ENCODE data around the gene ATP5F1A. TPM values are rescaled to one million over a fixed set of nuclear protein-coding genes. Genes with fewer than 3 reads are reported as not detected.

Gene ATP5F1A
- polyA plus RNA-seq, 1 donor (not counting 4 experiments of a cell fraction or from before 2014, with no cell fraction given): 512 TPM

GRCh38 chr18:46040747-46041104, 57.4 kb downstream of the ATP5F1A start:
- H3K27me3 ChIP-seq (ENCODE audit: control insufficient read depth, extremely low read depth, insufficient read depth, low read length): no peaks in the 10 kb centered on the region
- peaks cover 20% of the 10 kb centered on the region for H3K4me1 ChIP-seq (ENCODE audit: control insufficient read depth, extremely low read depth, insufficient read depth, low read length)
- no peak for FAIRE-seq
- no peaks in the 10 kb centered on the region for H3K9me3 ChIP-seq (ENCODE audit: control insufficient read depth, low read depth, low read length)
- H3K9me1 ChIP-seq (ENCODE audit: control insufficient read depth, extremely low read depth, insufficient read depth, low read length): no peaks in the 10 kb centered on the region
- DNase-seq (ENCODE audit: low read depth, low spot score): no peak
- TF ChIP-seq EZH2 (IDR thresholded peaks at IDR 0.05; ENCODE audit: low read length) (no peak), CTCF (optimal IDR thresholded peaks at IDR 0.05 in 1 of 3, IDR thresholded peaks at IDR 0.05 in 1 of 3, conservative IDR thresholded peaks at IDR 0.05 in 1 of 3; ENCODE audit: extremely low read depth in 1 of 3, insufficient read depth in 2 of 3, low read length in 3 of 3) (no peak)
- H3K4me3 ChIP-seq (ENCODE audit: control insufficient read depth in 2 of 3, extremely low read depth in 1 of 3, insufficient read depth in 2 of 3, low read depth in 1 of 3, low read length in 3 of 3): no peak overlapping the region
- dilution Hi-C loops (cut with MboI; ENCODE audit: extremely low pct_ligation_motif_present, low sequenced_read_pairs): no loop called here
- no peak overlapping the region for H3K27ac ChIP-seq (ENCODE audit: control insufficient read depth, insufficient read depth, low read length)
- peaks cover 10% of the 10 kb centered on the region for H3K79me2 ChIP-seq (ENCODE audit: control insufficient read depth, insufficient read depth, low read length)
- H2AFZ ChIP-seq (ENCODE audit: control insufficient read depth, low read length): no peak overlapping the region
- no peak overlapping the region for H3K9ac ChIP-seq (ENCODE audit: control insufficient read depth, extremely low read depth, insufficient read depth, low read length)
- H3K4me2 ChIP-seq (ENCODE audit: control insufficient read depth, extremely low read depth, insufficient read depth, low read depth, low read length): no peak overlapping the region
- H4K20me1 ChIP-seq (ENCODE audit: control insufficient read depth, extremely low read depth, insufficient read depth, low read length): no peaks in the 10 kb centered on the region
- H3K36me3 ChIP-seq (ENCODE audit: control insufficient read depth in 2 of 2, extremely low read depth in 1 of 2, insufficient read depth in 2 of 2, low read length in 2 of 2): peaks cover 3 to 5% of the 10 kb centered on the region in 2 experiments

GRCh38 chr18:46040033-46040746, 57.9 kb downstream of the ATP5F1A start:
- Histone ChIP-seq H3K9me1 (ENCODE audit: control insufficient read depth, extremely low read depth, insufficient read depth, low read length) (no peaks in the 10 kb centered on the region), H2AFZ (ENCODE audit: control insufficient read depth, low read length) (no peak overlapping the region), H3K4me2 (ENCODE audit: control insufficient read depth, extremely low read depth, insufficient read depth, low read depth, low read length) (no peak overlapping the region), H3K27ac (ENCODE audit: control insufficient read depth, insufficient read depth, low read length) (no peak overlapping the region), H3K4me3 (ENCODE audit: control insufficient read depth in 2 of 3, extremely low read depth in 1 of 3, insufficient read depth in 2 of 3, low read depth in 1 of 3, low read length in 3 of 3) (no peak overlapping the region), H4K20me1 (ENCODE audit: control insufficient read depth, extremely low read depth, insufficient read depth, low read length) (no peaks in the 10 kb centered on the region), H3K4me1 (ENCODE audit: control insufficient read depth, extremely low read depth, insufficient read depth, low read length) (peaks cover 20% of the 10 kb centered on the region), H3K36me3 (ENCODE audit: control insufficient read depth in 2 of 2, extremely low read depth in 1 of 2, insufficient read depth in 2 of 2, low read length in 2 of 2) (peaks cover 3 to 5% of the 10 kb centered on the region in 2 experiments), H3K9me3 (ENCODE audit: control insufficient read depth, low read depth, low read length) (no peaks in the 10 kb centered on the region), H3K79me2 (ENCODE audit: control insufficient read depth, insufficient read depth, low read length) (peaks cover 9% of the 10 kb centered on the region), H3K9ac (ENCODE audit: control insufficient read depth, extremely low read depth, insufficient read depth, low read length) (no peak overlapping the region), H3K27me3 (ENCODE audit: control insufficient read depth, extremely low read depth, insufficient read depth, low read length) (no peaks in the 10 kb centered on the region)
- dilution Hi-C loops (cut with MboI; ENCODE audit: extremely low pct_ligation_motif_present, low sequenced_read_pairs): no loop called here
- no peak for DNase-seq (ENCODE audit: low read depth, low spot score)
- TF ChIP-seq CTCF (optimal IDR thresholded peaks at IDR 0.05 in 1 of 3, IDR thresholded peaks at IDR 0.05 in 1 of 3, conservative IDR thresholded peaks at IDR 0.05 in 1 of 3; ENCODE audit: extremely low read depth in 1 of 3, insufficient read depth in 2 of 3, low read length in 3 of 3): no peak
- no peak for TF ChIP-seq EZH2 (IDR thresholded peaks at IDR 0.05; ENCODE audit: low read length)
- no peak for FAIRE-seq
